Sigmoid colon (tissue), 7 donors: ENCODE data around the gene IPPK. TPM values are rescaled to one million over a fixed set of nuclear protein-coding genes. Genes with fewer than 3 reads are reported as not detected.

Source experiments
- DNase-seq: peaks from one replicate; pipeline ENCODE4 v3.0.0-alpha.2; 2019
- H3K27ac ChIP-seq, 4 donors: fragments of 200-600 bp; sonication (generic); one replicate each; pipeline ENCODE4 v1.5.1; 2016 to 2019; ENCODE audit warnings: mild to moderate bottlenecking in 1 of 4
- H3K27me3 ChIP-seq, 3 donors: fragments of 200-600 bp; sonication (generic); one replicate each; pipeline ENCODE4 v1.5.1; 2019; ENCODE audit warnings: mild to moderate bottlenecking in 1 of 3
- H3K36me3 ChIP-seq, 4 donors: fragments of 200-600 bp; sonication (generic); one replicate each; pipeline ENCODE4 v1.5.1; 2016 to 2019
- H3K4me1 ChIP-seq, 4 donors: fragments of 200-600 bp; sonication (generic); one replicate each; pipeline ENCODE4 v1.5.1; 2017 to 2019
- H3K4me3 ChIP-seq, 4 donors: fragments of 200-600 bp; sonication (generic); one replicate each; pipeline ENCODE4 v1.5.1; 2017 to 2019; ENCODE audit warnings: mild to moderate bottlenecking in 2 of 4, moderate library complexity in 1 of 4
- H3K9me3 ChIP-seq, 4 donors: fragments of 200-600 bp in 3 of 4; sonication (generic) in 3 of 4; one replicate each; pipeline versions ENCODE4 v1.5.1 to v1.6.1; 2013 to 2019
- CTCF ChIP-seq, 4 experiments: fragments of 450-650 bp in 3 of 4; fragments of 200-600 bp in 1 of 4; IDR thresholded peaks; one replicate each; pipeline ENCODE4 v1.5.1; 2016 to 2019; ENCODE audit warnings: antibody characterized with exemption in 4 of 4, mild to moderate bottlenecking in 3 of 4, moderate library complexity in 2 of 4
- EP300 ChIP-seq, 4 donors: sonication (generic); formaldehyde crosslinking; IDR thresholded peaks; one replicate each; pipeline ENCODE4 v1.6.1; 2017; ENCODE audit warnings: antibody characterized with exemption in 4 of 4
- POLR2A ChIP-seq, 2 donors: fragments of 450-650 bp; IDR thresholded peaks; one replicate each; pipeline ENCODE4 v1.6.1; 2016; ENCODE audit warnings: antibody characterized with exemption in 2 of 2, mild to moderate bottlenecking in 2 of 2, moderate library complexity in 2 of 2
- POLR2AphosphoS5 ChIP-seq, 4 donors: sonication (generic); formaldehyde crosslinking; IDR thresholded peaks; one replicate each; pipeline ENCODE4 v1.6.1; 2017; ENCODE audit warnings: antibody characterized with exemption in 4 of 4
- WGBS, 2 donors: extraction: QIAGEN DNeasy Blood & Tissue Kit; methylation state at CpG; one replicate each; pipeline ENCODE4 v1.1.7; 2013; 5-methylcytosine and 5-hydroxymethylcytosine counted together
- intact Hi-C: fragments of 100-400 bp; cut with DNase I; formaldehyde crosslinking; loops from one replicate; pipeline ENCODE4 v1.15.1; 2023
- polyA plus RNA-seq, 3 donors: library from polyadenylated mRNA; stranded (reverse); fragments of 200-250 nt; gene quantifications; one replicate each; pipeline ENCODE4 v1.2.3, GENCODE V29; 2013
- total RNA-seq, 4 donors: library from RNA; depleted of rRNA; stranded (reverse); fragments of >200 nt; gene quantifications; one replicate each; pipeline ENCODE4 v1.1.0, GENCODE V29; 2016
- donor health status: healthy with polysubstance abuse.
- donor health status: Bipolar disorder and iron deficiency.
- donor health status: healthy.

IPPK gene
- total and polyA plus RNA-seq, 7 donors, result 3.6 to 12.5 (median 6.4) TPM

GRCh38 chr9:92639791-92640271, 30.1 kb downstream of the IPPK start:
- Histone ChIP-seq H3K27ac (no peak overlapping the region), H3K9me3 (no peaks in the 10 kb centered on the region), H3K4me1 (peaks cover 0 to 4% (median 1%) of the 10 kb centered on the region in 4 donors), H3K4me3 (no peak overlapping the region), H3K27me3 (no peaks in the 10 kb centered on the region), H3K36me3 (peaks cover 21 to 95% (median 50%) of the 10 kb centered on the region in 4 donors)
- WGBS, 2 donors, result 93 to 94% methylated on average over 9 of the region's 9 CpGs
- no peak for TF ChIP-seq CTCF (IDR thresholded peaks at IDR 0.05)
- TF ChIP-seq POLR2A (IDR thresholded peaks at IDR 0.05), result no peak
- TF ChIP-seq EP300 (IDR thresholded peaks at IDR 0.05), result no peak
- TF ChIP-seq POLR2AphosphoS5 (IDR thresholded peaks at IDR 0.05), result no peak
- intact Hi-C loops, result loop anchor here (10.0 kb wide), 1 partner anchor 505 kb away; no protein-coding TSS in a partner anchor
- peak; percentile 32 for DNase-seq

GRCh38 chr9:92639124-92639523, 30.8 kb downstream of the IPPK start:
- no peak for DNase-seq
- H3K4me3 ChIP-seq, result no peak overlapping the region
- H3K27me3 ChIP-seq, result no peaks in the 10 kb centered on the region
- intact Hi-C loops, result loop anchor here (10.0 kb wide), 1 partner anchor 504 kb away; no protein-coding TSS in a partner anchor
- H3K36me3 ChIP-seq, result peaks cover 21 to 89% (median 49%) of the 10 kb centered on the region in 4 donors
- no peak overlapping the region for H3K27ac ChIP-seq
- peaks cover 0 to 11% (median 5%) of the 10 kb centered on the region in 4 donors for H3K4me1 ChIP-seq
- 91 to 98% methylated on average over 7 of the region's 7 CpGs for WGBS, 2 donors
- no peaks in the 10 kb centered on the region for H3K9me3 ChIP-seq
- TF ChIP-seq CTCF (IDR thresholded peaks at IDR 0.05) (no peak), POLR2A (IDR thresholded peaks at IDR 0.05) (no peak), POLR2AphosphoS5 (IDR thresholded peaks at IDR 0.05) (no peak), EP300 (IDR thresholded peaks at IDR 0.05) (no peak)

- no peaks in the 10 kb centered on the region for H3K9me3 ChIP-seq
- H3K4me3 ChIP-seq, result no peak overlapping the region
- peaks cover 0 to 15% (median 5%) of the 10 kb centered on the region in 4 donors for H3K4me1 ChIP-seq
- H3K27me3 ChIP-seq, result no peaks in the 10 kb centered on the region
- no peak for TF ChIP-seq POLR2AphosphoS5 (IDR thresholded peaks at IDR 0.05)
- TF ChIP-seq CTCF (IDR thresholded peaks at IDR 0.05), result no peak
- no peak for TF ChIP-seq POLR2A (IDR thresholded peaks at IDR 0.05)
- no peak for TF ChIP-seq EP300 (IDR thresholded peaks at IDR 0.05)
- no peak overlapping the region for H3K27ac ChIP-seq
- intact Hi-C loops, result loop anchor here (10.0 kb wide), 1 partner anchor 504 kb away; no protein-coding TSS in a partner anchor
- DNase-seq, result peak; percentile 60
- H3K36me3 ChIP-seq, result peaks cover 21 to 88% (median 50%) of the 10 kb centered on the region in 4 donors
- WGBS, 2 donors, result 84 to 91% methylated on average over 5 of the region's 5 CpGs
Measured at GRCh38 chr9:92638621-92639101, 31.3 kb downstream of the IPPK start.

GRCh38 chr9:92637886-92638620, 31.9 kb downstream of the IPPK start:
- TF ChIP-seq CTCF (IDR thresholded peaks at IDR 0.05), result no peak
- TF ChIP-seq EP300 (IDR thresholded peaks at IDR 0.05), result no peak
- TF ChIP-seq POLR2A (IDR thresholded peaks at IDR 0.05), result no peak
- TF ChIP-seq POLR2AphosphoS5 (IDR thresholded peaks at IDR 0.05), result no peak
- H3K27ac ChIP-seq, result no peak overlapping the region
- H3K4me1 ChIP-seq, result peaks cover 0 to 15% (median 5%) of the 10 kb centered on the region in 4 donors
- intact Hi-C loops, result loop anchor here (10.0 kb wide), 1 partner anchor 503 kb away; no protein-coding TSS in a partner anchor
- peaks cover 19 to 87% (median 49%) of the 10 kb centered on the region in 4 donors for H3K36me3 ChIP-seq
- H3K4me3 ChIP-seq, result no peak overlapping the region
- H3K9me3 ChIP-seq, result no peaks in the 10 kb centered on the region
- DNase-seq, result peak; percentile 51
- H3K27me3 ChIP-seq, result no peaks in the 10 kb centered on the region
- 96% methylated on average over 26 of the region's 26 CpGs for WGBS, 2 donors
